ENCODE measurements around the gene SPOCK1.

Gene SPOCK1

DNA sequence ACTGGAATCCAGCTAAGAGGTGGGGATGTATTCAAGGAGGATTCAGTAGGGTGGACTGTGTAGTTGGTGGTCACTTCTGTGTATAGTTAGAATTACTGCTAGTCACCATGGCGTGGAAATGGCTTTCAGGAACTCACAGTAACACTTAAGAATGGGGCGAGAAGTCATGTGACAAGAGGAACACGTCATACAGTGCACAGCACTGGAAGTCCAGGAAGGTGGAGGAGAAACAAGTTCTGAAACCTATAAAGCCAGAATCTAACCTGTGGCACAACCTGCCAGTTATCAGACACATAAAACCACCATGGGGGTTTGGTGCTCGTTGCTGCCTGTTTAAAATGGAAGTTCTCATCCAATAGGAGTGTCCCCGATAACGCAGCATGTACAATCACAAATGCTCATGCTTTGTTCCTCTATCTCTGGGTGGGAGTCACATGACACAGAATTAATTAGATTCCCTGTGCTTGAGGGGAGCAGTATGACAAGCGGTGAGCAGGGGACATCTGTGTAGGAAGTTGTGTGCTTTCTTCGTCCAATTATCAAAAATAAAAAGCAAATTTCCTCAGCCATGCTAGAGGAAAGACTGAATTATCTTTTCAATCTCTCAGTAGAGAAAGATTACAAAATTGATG lies 193.0 kb downstream of the SPOCK1 start:
- H3K27me3 ChIP-seq, result peaks cover 2% of the 10 kb centered on the region
- TF ChIP-seq, protein P1, sequence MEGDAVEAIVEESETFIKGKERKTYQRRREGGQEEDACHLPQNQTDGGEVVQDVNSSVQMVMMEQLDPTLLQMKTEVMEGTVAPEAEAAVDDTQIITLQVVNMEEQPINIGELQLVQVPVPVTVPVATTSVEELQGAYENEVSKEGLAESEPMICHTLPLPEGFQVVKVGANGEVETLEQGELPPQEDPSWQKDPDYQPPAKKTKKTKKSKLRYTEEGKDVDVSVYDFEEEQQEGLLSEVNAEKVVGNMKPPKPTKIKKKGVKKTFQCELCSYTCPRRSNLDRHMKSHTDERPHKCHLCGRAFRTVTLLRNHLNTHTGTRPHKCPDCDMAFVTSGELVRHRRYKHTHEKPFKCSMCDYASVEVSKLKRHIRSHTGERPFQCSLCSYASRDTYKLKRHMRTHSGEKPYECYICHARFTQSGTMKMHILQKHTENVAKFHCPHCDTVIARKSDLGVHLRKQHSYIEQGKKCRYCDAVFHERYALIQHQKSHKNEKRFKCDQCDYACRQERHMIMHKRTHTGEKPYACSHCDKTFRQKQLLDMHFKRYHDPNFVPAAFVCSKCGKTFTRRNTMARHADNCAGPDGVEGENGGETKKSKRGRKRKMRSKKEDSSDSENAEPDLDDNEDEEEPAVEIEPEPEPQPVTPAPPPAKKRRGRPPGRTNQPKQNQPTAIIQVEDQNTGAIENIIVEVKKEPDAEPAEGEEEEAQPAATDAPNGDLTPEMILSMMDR (IDR thresholded peaks at IDR 0.05), result no peak
- no peak overlapping the region for H3K27ac ChIP-seq
- no peaks in the 10 kb centered on the region for H3K4me1 ChIP-seq (ENCODE audit: control insufficient read depth in 1 of 2, insufficient read depth in 1 of 2, low read depth in 1 of 2, low read length in 1 of 2)
- no peaks in the 10 kb centered on the region for H3K36me3 ChIP-seq
- H3K4me3 ChIP-seq (ENCODE audit: low read depth in 1 of 2, low read length in 1 of 2), result no peak overlapping the region
- no peaks in the 10 kb centered on the region for H3K9me3 ChIP-seq

DNA sequence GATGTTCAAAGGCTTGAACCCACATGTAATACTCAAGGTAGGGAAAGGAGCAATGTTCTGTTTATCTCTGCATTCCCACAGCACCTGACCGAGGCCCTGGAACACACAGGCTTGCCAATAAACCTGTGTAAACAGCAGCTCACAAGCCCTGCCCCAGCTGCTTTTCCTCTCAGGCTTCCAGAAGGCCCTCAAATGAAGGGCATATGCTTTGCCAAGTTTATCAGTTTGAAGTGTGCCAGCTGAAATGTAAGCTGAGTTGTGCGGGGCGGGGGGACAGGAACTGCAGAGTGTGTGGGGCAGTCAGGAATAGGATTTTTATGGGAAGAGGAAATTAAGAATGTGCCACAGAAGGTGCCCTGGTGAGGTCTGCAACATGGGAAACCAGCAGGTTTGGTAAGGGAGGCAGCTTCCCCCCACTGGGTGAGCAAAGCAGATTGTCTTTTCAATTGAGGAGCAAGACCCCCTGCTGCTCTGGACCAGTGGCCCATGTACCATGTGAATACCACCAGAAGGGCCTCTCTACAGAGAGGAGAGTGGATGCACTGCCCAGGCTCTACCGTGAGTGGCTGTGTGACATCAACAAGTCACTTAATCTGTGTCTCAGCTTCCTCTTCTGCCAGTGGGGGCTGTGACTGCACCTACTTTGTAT lies 194.8 kb downstream of the SPOCK1 start:
- no peaks in the 10 kb centered on the region for H3K4me1 ChIP-seq (ENCODE audit: control insufficient read depth in 1 of 2, insufficient read depth in 1 of 2, low read depth in 1 of 2, low read length in 1 of 2)
- no peak overlapping the region for H3K4me3 ChIP-seq (ENCODE audit: low read depth in 1 of 2, low read length in 1 of 2)
- H3K36me3 ChIP-seq, result no peaks in the 10 kb centered on the region
- TF ChIP-seq, protein P1 (IDR thresholded peaks at IDR 0.05), result no peak
- H3K27ac ChIP-seq, result no peak overlapping the region
- H3K9me3 ChIP-seq, result no peaks in the 10 kb centered on the region
- H3K27me3 ChIP-seq, result peaks cover 5% of the 10 kb centered on the region

DNA sequence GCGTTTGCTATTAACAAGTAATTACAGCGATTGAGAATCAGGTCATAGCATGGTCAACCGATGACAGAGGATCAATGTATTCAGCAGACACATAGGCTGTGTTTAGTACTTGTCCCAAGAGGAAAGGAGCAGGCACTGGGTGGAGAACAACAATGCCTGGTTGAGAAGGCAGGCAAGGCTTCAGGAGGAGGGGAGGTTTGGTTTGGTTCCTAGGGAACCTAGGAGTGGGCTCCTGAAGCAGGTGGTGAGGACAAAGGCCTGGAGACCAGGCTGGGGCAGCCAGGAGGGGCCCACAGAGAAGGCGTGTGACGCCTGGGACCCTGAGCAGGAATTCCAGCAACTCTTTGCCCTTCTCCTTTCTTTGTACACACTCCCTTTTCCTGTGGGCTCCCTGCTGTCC lies 195.6 kb downstream of the SPOCK1 start:
- no peak overlapping the region for H3K27ac ChIP-seq
- peaks cover 8% of the 10 kb centered on the region for H3K27me3 ChIP-seq
- no peaks in the 10 kb centered on the region for H3K4me1 ChIP-seq (ENCODE audit: control insufficient read depth in 1 of 2, insufficient read depth in 1 of 2, low read depth in 1 of 2, low read length in 1 of 2)
- no peaks in the 10 kb centered on the region for H3K9me3 ChIP-seq
- TF ChIP-seq, protein P1 (IDR thresholded peaks at IDR 0.05), result no peak
- no peaks in the 10 kb centered on the region for H3K36me3 ChIP-seq
- no peak overlapping the region for H3K4me3 ChIP-seq (ENCODE audit: low read depth in 1 of 2, low read length in 1 of 2)

DNA sequence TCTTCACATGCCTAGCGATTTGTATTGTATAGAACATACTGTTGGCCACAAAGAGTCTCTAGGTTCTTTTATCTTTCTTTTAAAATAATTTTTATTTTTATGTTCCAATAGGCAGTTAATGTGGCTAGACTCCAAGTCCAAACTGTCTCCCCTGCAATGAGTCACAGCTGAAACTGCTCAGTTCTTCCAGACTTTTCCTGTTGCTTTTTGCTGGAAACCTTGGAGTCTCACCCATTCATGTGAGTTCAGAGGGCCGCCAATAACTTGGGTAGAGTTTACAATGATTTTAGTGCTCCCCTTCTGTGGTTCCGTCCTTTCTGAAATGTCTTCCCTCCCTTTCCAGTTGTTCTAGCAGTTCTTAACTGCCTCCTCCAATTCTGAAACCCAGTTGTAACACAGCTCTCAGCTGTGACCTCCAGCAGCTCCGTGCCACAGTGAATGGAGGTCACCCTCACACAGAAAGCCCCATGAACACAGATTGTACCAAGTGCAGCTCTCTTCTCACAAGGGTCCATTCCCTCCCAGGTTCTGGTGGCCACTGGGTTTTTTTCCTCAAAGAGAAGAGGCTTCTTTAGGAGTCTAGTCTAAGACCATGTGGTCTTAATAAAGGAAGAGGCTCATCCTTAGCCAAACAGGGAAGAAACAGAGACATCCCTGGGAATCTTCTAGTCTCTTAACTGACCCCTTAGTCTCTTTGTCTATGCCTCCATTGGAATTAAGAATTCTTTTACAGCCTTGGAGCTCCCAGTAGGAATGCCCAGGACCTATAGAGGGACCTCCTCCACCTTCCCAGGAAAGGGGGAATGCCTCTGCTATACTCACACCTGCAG lies 198.5 kb downstream of the SPOCK1 start:
- H3K4me1 ChIP-seq (ENCODE audit: control insufficient read depth in 1 of 2, insufficient read depth in 1 of 2, low read depth in 1 of 2, low read length in 1 of 2), result no peaks in the 10 kb centered on the region
- H3K27ac ChIP-seq, result no peak overlapping the region
- H3K36me3 ChIP-seq, result no peaks in the 10 kb centered on the region
- no peak overlapping the region for H3K4me3 ChIP-seq (ENCODE audit: low read depth in 1 of 2, low read length in 1 of 2)
- H3K9me3 ChIP-seq, result no peaks in the 10 kb centered on the region
- TF ChIP-seq, protein P1 (IDR thresholded peaks at IDR 0.05), result no peak
- peaks cover 13% of the 10 kb centered on the region for H3K27me3 ChIP-seq

DNA sequence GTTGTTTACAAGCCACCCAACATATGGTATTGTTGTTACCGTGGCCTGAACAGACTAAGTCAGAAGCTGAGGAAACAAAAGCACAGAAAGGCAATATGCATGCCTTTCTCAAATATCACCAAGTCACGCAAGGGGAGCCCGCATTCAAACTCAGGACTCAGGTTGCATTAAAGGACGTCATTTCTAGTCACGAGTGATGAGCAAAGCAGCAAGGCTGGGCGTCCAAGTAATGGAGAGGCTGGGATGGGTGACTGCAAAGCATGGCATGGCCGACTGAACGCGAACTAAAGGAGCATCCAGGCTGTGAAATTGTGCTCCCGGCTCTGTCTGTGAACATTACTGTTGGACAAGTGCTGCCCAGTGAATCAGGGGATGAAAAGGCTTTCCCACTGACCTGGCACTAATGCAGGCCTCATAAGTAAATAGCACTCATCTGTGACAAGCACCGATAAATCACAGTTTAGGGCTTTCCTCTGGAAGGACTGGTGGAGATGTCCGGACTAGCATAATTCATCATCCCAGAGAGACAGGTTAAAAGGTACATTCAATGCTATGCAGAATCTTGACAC lies 202.8 kb downstream of the SPOCK1 start:
- Histone ChIP-seq H3K4me1 (ENCODE audit: control insufficient read depth in 1 of 2, insufficient read depth in 1 of 2, low read depth in 1 of 2, low read length in 1 of 2) (no peaks in the 10 kb centered on the region), H3K27me3 (peaks cover 13% of the 10 kb centered on the region), H3K36me3 (no peaks in the 10 kb centered on the region), H3K4me3 (ENCODE audit: low read depth in 1 of 2, low read length in 1 of 2) (no peak overlapping the region), H3K27ac (no peak overlapping the region), H3K9me3 (no peaks in the 10 kb centered on the region)
- TF ChIP-seq, protein P1 (IDR thresholded peaks at IDR 0.05), result no peak
